DOHH2 (cell line): ENCODE measurements around the gene DLEC1.
A peak's percentile ranks its signal among the peaks of the same experiment; 100 is the strongest.

Experiments
- H3F3A ChIP-seq: fragments of 200-600 bp; sonication (generic), shearing (Covaris generic); 2 replicates; pipeline ENCODE4 v1.6.0; 2016; ENCODE audit warnings: antibody characterized with exemption, mild to moderate bottlenecking; ENCODE audit not compliant: control insufficient read depth, insufficient read depth
- H3K27ac ChIP-seq: fragments of 200-600 bp; sonication (generic); 2 replicates; pipeline ENCODE4 v1.5.1; 2014; ENCODE audit warnings: low read depth, mild to moderate bottlenecking, low read length, moderate library complexity
- H3K27me3 ChIP-seq: fragments of 200-600 bp; sonication (generic); 2 replicates; pipeline ENCODE4 v1.6.1; 2014; ENCODE audit warnings: mild to moderate bottlenecking, low read length, mixed read lengths; ENCODE audit not compliant: control insufficient read depth
- H3K36me3 ChIP-seq: fragments of 200-600 bp; sonication (generic); 2 replicates; pipeline ENCODE4 v1.6.1; 2014; ENCODE audit warnings: mild to moderate bottlenecking, low read length, moderate library complexity, mixed read lengths; ENCODE audit not compliant: control insufficient read depth
- H3K4me1 ChIP-seq: fragments of 200-600 bp; sonication (generic); 2 replicates; pipeline ENCODE4 v1.6.1; 2014; ENCODE audit warnings: mild to moderate bottlenecking, low read length, mixed read lengths; ENCODE audit not compliant: control insufficient read depth
- H3K4me2 ChIP-seq: fragments of 200-600 bp; sonication (generic); 2 replicates; pipeline ENCODE4 v1.6.0; 2014; ENCODE audit warnings: mild to moderate bottlenecking, low read length, moderate library complexity
- H3K4me3 ChIP-seq: fragments of 200-600 bp; sonication (generic); 2 replicates; pipeline ENCODE4 v1.5.1; 2014; ENCODE audit warnings: mild to moderate bottlenecking, low read length, mixed read lengths
- H3K79me2 ChIP-seq: fragments of 200-600 bp; sonication (generic); 2 replicates; pipeline ENCODE4 v1.6.1; 2014; ENCODE audit warnings: mild to moderate bottlenecking, low read length, mixed read lengths; ENCODE audit not compliant: control insufficient read depth
- H3K9me2 ChIP-seq: fragments of 200-600 bp; sonication (generic); replicated peaks from 2 replicates; pipeline ENCODE4 v1.6.1; 2014; ENCODE audit warnings: mild to moderate bottlenecking, low read length, mixed read lengths; ENCODE audit not compliant: control insufficient read depth
- H3K9me3 ChIP-seq: fragments of 200-600 bp; sonication (generic); 2 replicates; pipeline ENCODE4 v1.6.1; 2014; ENCODE audit warnings: antibody characterized with exemption, low read length, mixed read lengths; ENCODE audit not compliant: control insufficient read depth, insufficient read depth
- H4K20me1 ChIP-seq: fragments of 200-600 bp; sonication (generic); 2 replicates; pipeline ENCODE4 v1.6.0; 2014; ENCODE audit warnings: low read depth, mild to moderate bottlenecking, antibody characterized with exemption, low read length, moderate library complexity; ENCODE audit not compliant: control insufficient read depth, insufficient read depth
- CTCF ChIP-seq: fragments of 200-600 bp; sonication (generic); IDR thresholded peaks from one replicate; pipeline ENCODE4 v1.5.1; 2014; ENCODE audit warnings: antibody characterized with exemption, mild to moderate bottlenecking, low read depth, low read length; ENCODE audit not compliant: poor library complexity, severe bottlenecking
- EZH2phosphoT487 ChIP-seq: fragments of 200-600 bp; sonication (generic); IDR thresholded peaks from 2 replicates; pipeline ENCODE4 v1.6.1; 2017; ENCODE audit warnings: borderline replicate concordance, mild to moderate bottlenecking, antibody characterized with exemption, low read length, moderate library complexity, mixed read lengths

DLEC1 gene

DNA sequence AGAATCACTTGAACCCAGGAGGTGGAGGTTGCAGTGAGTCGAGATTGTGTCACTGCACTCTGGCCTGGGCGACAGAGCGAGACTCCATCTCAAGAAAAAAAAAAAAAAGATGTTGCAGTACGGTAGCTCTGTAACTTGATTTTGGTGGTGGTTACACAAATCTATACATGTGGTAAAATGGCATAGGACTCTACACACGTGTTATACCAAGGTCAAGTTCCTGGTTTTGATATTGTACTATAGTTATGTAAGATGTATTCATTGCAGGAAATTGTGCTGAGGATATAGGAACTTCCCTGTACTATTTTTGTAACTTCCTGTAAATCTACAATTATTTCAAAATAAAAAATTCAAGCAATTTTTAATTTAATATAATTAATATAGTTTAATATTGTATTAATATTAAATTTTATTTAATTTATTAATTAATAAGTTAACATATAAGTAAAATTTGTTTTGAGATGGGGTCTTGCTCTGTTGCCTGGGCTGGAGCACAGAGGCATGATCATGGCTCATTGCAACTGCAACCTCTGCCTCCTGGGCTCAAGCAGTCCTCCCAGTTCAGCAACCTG is 109.4 kb downstream of the DLEC1 start:
- Histone ChIP-seq H3K4me3 (peak overlapping the region; percentile 43), H3K9me2 (no peaks in the 10 kb centered on the region), H3K27ac (peak overlapping the region; percentile 38; the same call in 1 of the 2 replicates), H3F3A (peaks cover 16% of the 10 kb centered on the region), H3K27me3 (no peaks in the 10 kb centered on the region), H3K4me2 (peak overlapping the region; percentile 55), H3K36me3 (no peaks in the 10 kb centered on the region), H3K4me1 (peaks cover 49% of the 10 kb centered on the region), H3K9me3 (peaks cover 15% of the 10 kb centered on the region; the same call in 1 of the 2 replicates), H4K20me1 (no peaks in the 10 kb centered on the region), H3K79me2 (no peaks in the 10 kb centered on the region)
- TF ChIP-seq CTCF (no peak), EZH2phosphoT487 (no peak)

DNA sequence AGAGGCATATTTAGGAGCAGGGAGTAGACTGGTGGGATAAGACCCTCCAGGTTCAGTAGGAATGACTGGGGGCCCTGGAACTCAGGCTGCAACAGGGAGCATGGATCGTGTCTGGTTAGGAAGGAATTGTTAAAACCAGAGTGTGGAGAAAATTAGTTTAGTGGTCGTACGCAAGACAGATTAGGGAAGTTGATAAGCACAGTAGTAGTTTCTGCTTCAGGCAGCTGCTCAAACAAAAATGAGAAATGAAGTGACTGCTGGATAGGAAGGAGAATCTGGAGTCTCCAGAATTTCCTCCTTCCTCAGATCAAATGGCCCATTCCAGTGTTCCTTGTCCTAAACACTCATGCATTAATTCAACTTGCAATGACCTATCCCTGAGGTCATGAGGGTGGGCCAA is 110.7 kb downstream of the DLEC1 start:
- H3K4me3 ChIP-seq = peak overlapping the region; percentile 31
- H3F3A ChIP-seq = peaks cover 16% of the 10 kb centered on the region; the same call in 1 of the 2 replicates
- H3K4me2 ChIP-seq = peak overlapping the region; percentile 60
- H3K9me2 ChIP-seq = no peaks in the 10 kb centered on the region
- H3K4me1 ChIP-seq = peaks cover 41% of the 10 kb centered on the region
- no peaks in the 10 kb centered on the region for H4K20me1 ChIP-seq
- TF ChIP-seq EZH2phosphoT487 (no peak), CTCF (no peak)
- no peaks in the 10 kb centered on the region for H3K36me3 ChIP-seq
- H3K27me3 ChIP-seq = no peaks in the 10 kb centered on the region
- peak overlapping the region; percentile 57 for H3K27ac ChIP-seq
- no peaks in the 10 kb centered on the region for H3K79me2 ChIP-seq
- H3K9me3 ChIP-seq = peaks cover 15% of the 10 kb centered on the region; the same call in 1 of the 2 replicates

GRCh38 chr3:38150780-38151528 is 111.9 kb downstream of the DLEC1 start:
- peaks cover 15% of the 10 kb centered on the region; the same call in 1 of the 2 replicates for H3K9me3 ChIP-seq
- H3K27ac ChIP-seq = no peak overlapping the region
- TF ChIP-seq CTCF (peak; percentile 45), EZH2phosphoT487 (no peak)
- no peaks in the 10 kb centered on the region for H3K79me2 ChIP-seq
- H3K4me3 ChIP-seq = no peak overlapping the region
- no peaks in the 10 kb centered on the region for H4K20me1 ChIP-seq
- no peaks in the 10 kb centered on the region for H3K36me3 ChIP-seq
- 0 out of 2 replicates have a peak, but pooled peaks cover 2% of the 10 kb centered on the region for H3K27me3 ChIP-seq
- H3K4me2 ChIP-seq = no peak overlapping the region
- peaks cover 16% of the 10 kb centered on the region; the same call in 1 of the 2 replicates for H3F3A ChIP-seq
- peaks cover 41% of the 10 kb centered on the region for H3K4me1 ChIP-seq
- no peaks in the 10 kb centered on the region for H3K9me2 ChIP-seq
